Thyroid gland (tissue), 4 donors: Measurements from ENCODE around the gene LHX8. TPM values are rescaled to one million over a fixed set of nuclear protein-coding genes. Genes with fewer than 3 reads are reported as not detected.

Experiments
- DNase-seq, 2 donors: peaks; one replicate each; pipeline ENCODE4 v3.0.0-alpha.2; 2019
- H3K27ac ChIP-seq, 3 donors: fragments of 200-600 bp; sonication (generic); 1 replicate in 2 of 3; 2 replicates in 1 of 3; pipeline ENCODE4 v1.5.1; 2016 to 2019; ENCODE audit warnings: mild to moderate bottlenecking in 1 of 3, moderate library complexity in 1 of 3
- H3K27me3 ChIP-seq: fragments of 200-600 bp; sonication (generic); one replicate; pipeline ENCODE4 v1.5.1; 2019
- H3K36me3 ChIP-seq, 2 donors: fragments of 200-600 bp; sonication (generic); one replicate each; pipeline ENCODE4 v1.5.1; 2016 to 2019
- H3K4me1 ChIP-seq, 2 donors: fragments of 200-600 bp; sonication (generic); one replicate each; pipeline ENCODE4 v1.5.1; 2017 to 2019
- H3K4me3 ChIP-seq, 3 donors: fragments of 200-600 bp; sonication (generic); replicated peaks in 1 of 3; 1 replicate in 2 of 3; 2 replicates in 1 of 3; pipeline ENCODE4 v1.5.1; 2016; ENCODE audit warnings: mild to moderate bottlenecking in 1 of 3
- H3K9me3 ChIP-seq: fragments of 200-600 bp; sonication (generic); one replicate; pipeline ENCODE4 v1.5.1; 2017
- CTCF ChIP-seq, 6 experiments: fragments of 200-600 bp in 3 of 6; fragments of 450-650 bp in 3 of 6; sonication (generic) in 3 of 6; IDR thresholded peaks; one replicate each; pipeline ENCODE4 v1.5.1; 2016 to 2019; ENCODE audit warnings: antibody characterized with exemption in 6 of 6, mild to moderate bottlenecking in 2 of 6, inconsistent platforms in 1 of 6, moderate library complexity in 1 of 6
- POLR2A ChIP-seq, 2 donors: fragments of 450-650 bp; IDR thresholded peaks; one replicate each; pipeline ENCODE4 v1.6.1; 2017; ENCODE audit warnings: antibody characterized with exemption in 2 of 2, mild to moderate bottlenecking in 2 of 2, moderate library complexity in 1 of 2
- WGBS, 2 donors: methylation state at CpG; one replicate each; pipeline ENCODE4 v1.1.5; 2017; 5-methylcytosine and 5-hydroxymethylcytosine counted together
- intact Hi-C: fragments of 100-400 bp; cut with DNase I; formaldehyde crosslinking; loops from one replicate; pipeline ENCODE4 v1.15.1; 2023
- total RNA-seq, 4 donors: library from RNA; depleted of rRNA; stranded (reverse); fragments of >200 nt; gene quantifications; one replicate each; pipeline ENCODE4 v1.2.3, GENCODE V29; 2016

The LHX8 gene
- total RNA-seq, 4 donors from 2014 or later: 0.22 to 1.9 (median 0.79) TPM; not detected in 1

- Histone ChIP-seq H3K27me3 (peaks cover 71% of the 10 kb centered on the region), H3K36me3 (no peaks in the 10 kb centered on the region), H3K9me3 (no peaks in the 10 kb centered on the region), H3K27ac (no peak overlapping the region), H3K4me1 (peaks cover 6 to 8% of the 10 kb centered on the region in 2 donors), H3K4me3 (no peak overlapping the region)
- intact Hi-C loops: no loop called here
- TF ChIP-seq POLR2A (IDR thresholded peaks at IDR 0.05): no peak
- TF ChIP-seq CTCF (IDR thresholded peaks at IDR 0.05): no peak
- DNase-seq: no peak
- WGBS, 2 donors: 5 to 10% methylated on average over 26 to 40 of the region's 40 CpGs
Observed at GRCh38 chr1:75129983-75130789, 4.0 kb upstream of the LHX8 start.

- Histone ChIP-seq H3K36me3 (no peaks in the 10 kb centered on the region), H3K4me1 (peaks cover 12 to 16% of the 10 kb centered on the region in 2 donors), H3K9me3 (no peaks in the 10 kb centered on the region), H3K4me3 (no peak overlapping the region), H3K27me3 (peaks cover 71% of the 10 kb centered on the region), H3K27ac (no peak overlapping the region)
- WGBS, 2 donors: 6 to 9% methylated on average over 26 to 31 of the region's 36 CpGs
- TF ChIP-seq CTCF (IDR thresholded peaks at IDR 0.05): no peak
- TF ChIP-seq POLR2A (IDR thresholded peaks at IDR 0.05): no peak
- no peak for DNase-seq
- intact Hi-C loops: no loop called here
Observed at GRCh38 chr1:75130865-75131564, 3.2 kb upstream of the LHX8 start.

- intact Hi-C loops: no loop called here
- H3K27me3 ChIP-seq: peaks cover 78% of the 10 kb centered on the region
- WGBS, 2 donors: 9 to 14% methylated on average over 21 to 27 of the region's 27 CpGs
- no peaks in the 10 kb centered on the region for H3K9me3 ChIP-seq
- peaks cover 12 to 23% of the 10 kb centered on the region in 2 donors for H3K4me1 ChIP-seq
- H3K36me3 ChIP-seq: no peaks in the 10 kb centered on the region
- H3K4me3 ChIP-seq: no peak overlapping the region
- no peak for DNase-seq
- no peak overlapping the region for H3K27ac ChIP-seq
- TF ChIP-seq CTCF (IDR thresholded peaks at IDR 0.05) (no peak), POLR2A (IDR thresholded peaks at IDR 0.05) (no peak)
Observed at GRCh38 chr1:75131565-75132241, 2.5 kb upstream of the LHX8 start.

GRCh38 chr1:75132242-75132811 is 1.9 kb upstream of the LHX8 start:
- no peak overlapping the region for H3K27ac ChIP-seq
- H3K4me3 ChIP-seq: no peak overlapping the region
- H3K9me3 ChIP-seq: no peaks in the 10 kb centered on the region
- intact Hi-C loops: no loop called here
- DNase-seq: no peak
- peaks cover 12 to 23% of the 10 kb centered on the region in 2 donors for H3K4me1 ChIP-seq
- H3K27me3 ChIP-seq: peaks cover 78% of the 10 kb centered on the region
- H3K36me3 ChIP-seq: no peaks in the 10 kb centered on the region
- TF ChIP-seq POLR2A (IDR thresholded peaks at IDR 0.05) (no peak), CTCF (IDR thresholded peaks at IDR 0.05) (no peak)
- 10 to 13% methylated on average over 18 to 23 of the region's 23 CpGs for WGBS, 2 donors
